ENCODE results near the gene LAMA3.

- TF ChIP-seq CTCF (IDR thresholded peaks at IDR 0.05) (no peak), POLR2A (IDR thresholded peaks at IDR 0.05) (no peak)
Measured at GRCh38 chr18:23883277-23883790, 194.1 kb downstream of the LAMA3 start.

Data from right lobe of liver (tissue), 4 donors.